ENCODE measurements around the gene RHBDD1. TPM values are rescaled to one million over a fixed set of nuclear protein-coding genes. Genes with fewer than 3 reads are reported as not detected.

The RHBDD1 gene
- total and polyA plus RNA-seq, 2 donors from 2014 or later = 8.3 to 49.9 TPM

- no peaks in the 10 kb centered on the region for H3K36me3 ChIP-seq (ENCODE audit: control insufficient read depth in 2 of 3, insufficient read depth in 3 of 3, low read length in 3 of 3)
- H3K27me3 ChIP-seq (ENCODE audit: control insufficient read depth, insufficient read depth, low read length) = no peaks in the 10 kb centered on the region
- DNase-seq (no peak), FAIRE-seq (no peak)
- TF ChIP-seq CTCF (IDR thresholded peaks at IDR 0.05; ENCODE audit: borderline replicate concordance, extremely low read depth, insufficient read depth) = no peak
- H3K4me3 ChIP-seq (ENCODE audit: low read length in 3 of 3) = no peak overlapping the region
- no peaks in the 10 kb centered on the region for H3K4me1 ChIP-seq (ENCODE audit: control insufficient read depth in 2 of 3, insufficient read depth in 2 of 3, low read depth in 1 of 3, low read length in 3 of 3)
- H3K27ac ChIP-seq (ENCODE audit: low read depth in 2 of 2, low read length in 2 of 2) = no peak overlapping the region
- intact Hi-C loops (cut with DNase I) = no loop called here
- H3K9me3 ChIP-seq (ENCODE audit: control insufficient read depth in 2 of 3, insufficient read depth in 1 of 3, low read length in 3 of 3) = peaks cover 0 to 4% (median 0%) of the 10 kb centered on the region in 3 donors
- H3K9ac ChIP-seq (ENCODE audit: low read length in 3 of 3) = no peak overlapping the region
These were observed 129.5 kb downstream of the RHBDD1 start for GRCh38 chr2:226965376-226965775.

- Histone ChIP-seq H3K9me3 (ENCODE audit: control insufficient read depth in 2 of 3, insufficient read depth in 1 of 3, low read length in 3 of 3) (peaks cover 0 to 4% (median 0%) of the 10 kb centered on the region in 3 donors), H3K4me3 (ENCODE audit: low read length in 3 of 3) (no peak overlapping the region), H3K27ac (ENCODE audit: low read depth in 2 of 2, low read length in 2 of 2) (no peak overlapping the region), H3K27me3 (ENCODE audit: control insufficient read depth, insufficient read depth, low read length) (no peaks in the 10 kb centered on the region), H3K9ac (ENCODE audit: low read length in 3 of 3) (no peak overlapping the region), H3K4me1 (ENCODE audit: control insufficient read depth in 2 of 3, insufficient read depth in 2 of 3, low read depth in 1 of 3, low read length in 3 of 3) (no peaks in the 10 kb centered on the region), H3K36me3 (ENCODE audit: control insufficient read depth in 2 of 3, insufficient read depth in 3 of 3, low read length in 3 of 3) (no peaks in the 10 kb centered on the region)
- intact Hi-C loops (cut with DNase I) = no loop called here
- peak in 2 of 5 donors; percentile 13 to 56 for DNase-seq
- no peak for FAIRE-seq
- no peak for TF ChIP-seq CTCF (IDR thresholded peaks at IDR 0.05; ENCODE audit: borderline replicate concordance, extremely low read depth, insufficient read depth)
These were observed 133.7 kb downstream of the RHBDD1 start for GRCh38 chr2:226969417-226970080.

- Histone ChIP-seq H3K9me3 (ENCODE audit: control insufficient read depth in 2 of 3, insufficient read depth in 1 of 3, low read length in 3 of 3) (peaks cover 0 to 4% (median 0%) of the 10 kb centered on the region in 3 donors), H3K4me3 (ENCODE audit: low read length in 3 of 3) (no peak overlapping the region), H3K9ac (ENCODE audit: low read length in 3 of 3) (no peak overlapping the region), H3K4me1 (ENCODE audit: control insufficient read depth in 2 of 3, insufficient read depth in 2 of 3, low read depth in 1 of 3, low read length in 3 of 3) (no peaks in the 10 kb centered on the region), H3K27ac (ENCODE audit: low read depth in 2 of 2, low read length in 2 of 2) (no peak overlapping the region), H3K36me3 (ENCODE audit: control insufficient read depth in 2 of 3, insufficient read depth in 3 of 3, low read length in 3 of 3) (no peaks in the 10 kb centered on the region), H3K27me3 (ENCODE audit: control insufficient read depth, insufficient read depth, low read length) (no peaks in the 10 kb centered on the region)
- DNase-seq (no peak), FAIRE-seq (no peak)
- no peak for TF ChIP-seq CTCF (IDR thresholded peaks at IDR 0.05; ENCODE audit: borderline replicate concordance, extremely low read depth, insufficient read depth)
- intact Hi-C loops (cut with DNase I) = no loop called here
These were observed 134.5 kb downstream of the RHBDD1 start for GRCh38 chr2:226970362-226970761.

All from kidney (tissue), 14 donors.